GM19438 (cell line): ENCODE measurements around the gene MSGN1.
"Not testable (repeated sequence)": the region's sequence is repeated elsewhere in the genome, so short reads cannot be mapped to it uniquely, and the experiment has no call there.

Source experiments
- ATAC-seq: cut with Tn5 transposase; IDR thresholded peaks from one replicate; pipeline ENCODE4 v1.9.1; 2021; ENCODE audit warnings: low read depth; ENCODE audit not compliant: unreplicated experiment

MSGN1 gene

DNA sequence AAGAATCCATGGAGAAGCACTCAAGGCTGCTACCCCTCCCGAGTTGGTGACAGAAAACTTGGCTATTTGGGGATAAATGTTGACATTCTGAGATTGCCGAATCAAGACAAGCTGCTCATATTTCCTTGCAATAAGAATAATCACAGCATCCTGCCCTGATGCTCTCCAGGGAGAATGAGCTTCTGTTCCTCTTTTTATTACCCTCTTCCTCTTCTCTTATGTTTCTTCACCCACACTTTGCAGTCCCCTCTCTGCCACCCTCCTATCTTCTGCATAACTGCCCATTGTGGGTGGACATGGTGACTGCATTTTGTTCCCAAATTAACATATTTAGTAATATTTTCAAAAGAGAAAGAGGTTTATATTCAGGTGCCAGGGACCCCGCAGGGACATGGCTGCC lies 11.9 kb upstream of the MSGN1 start:
- peak; percentile 59 for ATAC-seq

DNA sequence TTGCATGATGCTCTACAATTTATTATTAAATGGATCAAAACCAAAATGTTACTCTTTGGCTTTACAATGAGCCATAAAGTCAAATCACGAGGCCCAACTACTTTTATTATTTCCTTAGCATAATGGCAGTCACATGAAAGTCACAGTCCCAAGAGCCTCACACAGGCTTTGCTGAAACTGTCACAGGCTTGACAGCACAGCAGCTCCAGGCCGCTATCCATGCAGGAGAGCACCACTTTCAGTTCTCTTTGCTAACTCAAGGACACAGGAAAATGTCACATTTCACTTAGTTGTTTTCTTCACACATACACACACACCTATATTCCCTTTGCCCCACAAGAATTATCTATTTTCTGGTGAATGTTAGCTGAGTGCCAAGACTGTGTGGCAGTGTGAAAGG lies 11.1 kb upstream of the MSGN1 start:
- peak; percentile 43 for ATAC-seq

- ATAC-seq, result no peak
These were observed 10.4 kb upstream of the MSGN1 start for GRCh38 chr2:17805717-17806363.

DNA sequence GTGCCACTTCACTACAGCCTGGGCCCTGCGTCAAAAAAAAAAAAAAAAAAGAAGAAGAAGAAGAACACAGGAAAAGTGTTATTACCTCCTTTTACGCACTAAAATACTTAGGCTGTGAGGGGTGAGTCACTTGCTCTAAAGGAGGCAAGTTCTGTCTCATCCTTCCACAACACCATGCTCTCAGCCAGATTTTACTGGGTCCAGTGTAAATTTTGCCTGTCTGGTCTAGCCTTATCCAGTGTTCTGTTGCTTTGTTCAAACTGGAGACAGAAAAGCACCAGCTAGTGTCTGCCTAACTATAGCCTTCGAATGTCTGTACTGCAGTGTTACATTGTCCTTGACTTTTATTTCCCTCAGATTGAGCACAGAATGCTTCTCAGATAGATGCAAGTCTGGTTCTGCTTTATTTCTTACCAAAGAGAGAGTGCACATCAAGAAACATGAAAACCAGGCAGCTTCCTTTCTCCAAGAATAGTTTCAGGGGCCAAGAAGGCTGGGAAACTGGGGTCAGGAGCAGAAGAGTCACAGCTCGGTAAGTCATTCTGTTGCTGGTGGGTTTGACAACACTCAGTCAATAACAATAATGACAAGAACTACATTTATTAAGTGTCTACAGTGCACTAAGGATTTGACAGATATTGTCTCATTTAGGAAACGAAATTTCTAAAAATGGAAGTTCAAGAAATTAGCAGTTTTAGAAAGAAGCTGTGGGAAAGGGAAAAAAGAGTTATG lies 3.1 kb upstream of the MSGN1 start:
- ATAC-seq, result peak; percentile 38

GRCh38 chr2:17813742-17814473 lies 2.4 kb upstream of the MSGN1 start:
- peak; percentile 87 for ATAC-seq

- ATAC-seq, result no peak
These were observed 1.7 kb upstream of the MSGN1 start for GRCh38 chr2:17814601-17815000.

GRCh38 chr2:17815468-17816184 lies 634 bp upstream of the MSGN1 start:
- ATAC-seq, result peak; percentile 36

DNA sequence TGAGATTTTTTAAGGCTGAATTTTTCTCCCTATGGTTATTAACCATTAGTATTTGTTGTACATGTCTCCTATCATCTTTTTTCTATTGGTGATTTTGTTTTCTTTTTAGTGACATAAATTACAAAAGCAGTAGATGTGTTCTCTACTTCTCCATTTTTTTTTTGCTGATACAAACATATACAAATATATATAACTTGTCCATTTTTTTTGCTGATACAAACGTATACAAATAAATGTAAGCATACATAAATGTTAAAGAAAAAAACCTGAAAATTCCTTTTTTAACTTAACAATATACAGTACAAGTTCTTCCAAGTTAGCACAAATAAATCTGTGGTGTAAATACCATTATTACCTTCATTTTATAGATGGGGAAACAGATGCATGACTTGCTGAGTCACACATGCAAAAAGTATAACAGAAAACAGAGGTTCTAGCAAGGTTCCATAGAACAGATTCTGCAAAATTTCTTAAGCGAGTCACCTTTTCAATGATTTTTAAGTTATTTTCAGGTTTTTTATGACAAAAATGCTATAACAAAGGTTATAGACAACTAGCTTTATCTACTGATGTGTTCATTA lies 2.1 kb downstream of the MSGN1 start:
- no peak for ATAC-seq

- no peak for ATAC-seq
These were observed 4.8 kb downstream of the MSGN1 start for GRCh38 chr2:17821080-17821479.

DNA sequence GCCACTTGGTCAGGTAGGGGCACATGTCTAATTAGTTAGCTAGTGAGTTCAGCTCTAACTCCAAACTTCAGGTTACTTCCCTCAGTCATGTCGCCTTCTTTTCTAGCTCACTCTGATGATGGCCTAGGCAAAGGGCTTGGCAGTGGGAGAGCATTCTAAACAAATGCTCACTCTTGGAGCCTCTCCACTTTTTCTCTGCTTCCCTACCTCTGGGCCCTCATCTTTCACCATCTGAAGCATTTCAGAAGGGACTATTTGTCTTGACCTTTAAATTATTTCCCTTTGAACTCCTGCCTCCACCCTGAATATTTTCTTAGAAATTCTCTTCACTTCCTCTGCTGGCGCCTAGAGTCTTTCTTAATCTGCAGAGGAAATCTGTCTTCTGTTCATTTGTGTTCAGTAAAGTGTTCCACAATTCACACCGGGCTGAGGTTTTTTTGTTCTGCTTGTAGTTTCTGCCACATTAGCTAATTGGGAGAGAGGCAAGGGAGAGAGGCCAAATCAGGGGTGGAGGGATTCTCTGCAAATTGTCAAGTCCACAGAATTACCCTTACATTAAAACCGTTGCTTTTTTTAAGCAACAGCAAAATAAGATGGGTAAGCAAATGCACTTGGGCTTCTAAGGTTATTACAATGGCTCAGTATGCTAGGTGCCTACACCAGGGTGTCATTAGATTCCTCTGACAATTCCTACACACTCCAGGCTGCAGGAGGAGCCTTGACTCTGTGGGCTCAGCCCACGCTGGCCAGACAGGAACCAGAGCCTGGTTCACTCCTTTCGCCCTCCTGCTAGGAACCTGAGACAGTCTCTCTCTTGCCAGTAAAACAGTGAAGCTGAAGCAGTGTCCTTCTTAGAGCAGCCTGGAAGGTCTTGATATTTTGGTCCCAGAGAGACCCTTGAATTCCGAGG lies 5.5 kb downstream of the MSGN1 start:
- ATAC-seq, result peak; percentile 57

DNA sequence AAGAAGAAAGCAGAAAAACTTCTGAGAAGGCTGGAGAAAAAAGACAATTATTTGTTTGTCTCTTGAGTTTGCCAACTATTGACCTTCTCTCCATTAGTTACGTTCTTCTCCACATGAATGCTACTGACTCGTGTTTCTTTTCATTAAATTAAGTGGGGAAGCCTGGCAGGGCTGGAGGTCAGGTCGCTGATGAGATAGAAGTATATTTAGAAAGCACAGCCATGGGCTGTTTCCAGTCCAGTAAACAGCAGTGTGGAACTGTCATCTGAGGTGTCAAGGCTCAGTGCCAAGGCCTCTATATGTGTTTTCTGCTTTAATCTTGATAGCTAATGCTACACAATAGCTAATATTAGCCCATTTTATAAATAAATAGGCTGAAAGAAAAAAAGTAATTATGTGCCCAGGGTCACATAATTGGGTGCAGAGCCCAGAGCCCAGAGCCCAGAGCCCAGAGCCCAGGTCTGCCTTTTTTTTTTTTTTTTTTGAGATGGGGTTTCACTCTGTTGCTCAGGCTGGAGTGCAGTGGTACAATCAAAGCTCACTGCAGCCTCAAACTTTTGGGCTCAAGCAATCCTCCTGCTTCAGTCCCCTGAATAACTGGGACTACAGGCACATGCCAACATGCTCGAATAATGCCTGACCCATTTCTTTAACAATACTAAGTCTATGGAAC lies 6.3 kb downstream of the MSGN1 start:
- peak; percentile 51 for ATAC-seq

- ATAC-seq, result not testable (repeated sequence)
These were observed 7.4 kb downstream of the MSGN1 start for GRCh38 chr2:17823646-17824045.

- no peak for ATAC-seq
These were observed 11.1 kb downstream of the MSGN1 start for GRCh38 chr2:17827316-17827715.

DNA sequence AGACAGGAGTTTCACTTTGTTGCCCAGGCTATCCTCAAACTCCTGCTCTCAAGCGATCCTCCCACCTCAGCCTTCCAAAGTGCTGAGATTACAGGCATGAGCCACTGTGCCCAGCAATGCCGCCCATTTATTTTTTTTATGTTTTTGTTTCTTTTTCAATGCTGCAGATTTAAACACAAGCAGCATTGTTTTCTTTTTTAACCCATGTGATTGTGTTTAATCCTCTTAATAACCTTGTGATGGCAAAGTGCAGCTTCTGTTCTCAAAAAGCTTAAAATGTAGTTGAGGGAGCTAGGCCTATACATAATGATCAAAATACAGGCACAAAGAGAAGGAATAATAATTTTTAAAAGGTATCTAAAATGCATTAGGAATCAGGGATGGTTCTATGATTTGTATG lies 11.5 kb downstream of the MSGN1 start:
- no peak for ATAC-seq

DNA sequence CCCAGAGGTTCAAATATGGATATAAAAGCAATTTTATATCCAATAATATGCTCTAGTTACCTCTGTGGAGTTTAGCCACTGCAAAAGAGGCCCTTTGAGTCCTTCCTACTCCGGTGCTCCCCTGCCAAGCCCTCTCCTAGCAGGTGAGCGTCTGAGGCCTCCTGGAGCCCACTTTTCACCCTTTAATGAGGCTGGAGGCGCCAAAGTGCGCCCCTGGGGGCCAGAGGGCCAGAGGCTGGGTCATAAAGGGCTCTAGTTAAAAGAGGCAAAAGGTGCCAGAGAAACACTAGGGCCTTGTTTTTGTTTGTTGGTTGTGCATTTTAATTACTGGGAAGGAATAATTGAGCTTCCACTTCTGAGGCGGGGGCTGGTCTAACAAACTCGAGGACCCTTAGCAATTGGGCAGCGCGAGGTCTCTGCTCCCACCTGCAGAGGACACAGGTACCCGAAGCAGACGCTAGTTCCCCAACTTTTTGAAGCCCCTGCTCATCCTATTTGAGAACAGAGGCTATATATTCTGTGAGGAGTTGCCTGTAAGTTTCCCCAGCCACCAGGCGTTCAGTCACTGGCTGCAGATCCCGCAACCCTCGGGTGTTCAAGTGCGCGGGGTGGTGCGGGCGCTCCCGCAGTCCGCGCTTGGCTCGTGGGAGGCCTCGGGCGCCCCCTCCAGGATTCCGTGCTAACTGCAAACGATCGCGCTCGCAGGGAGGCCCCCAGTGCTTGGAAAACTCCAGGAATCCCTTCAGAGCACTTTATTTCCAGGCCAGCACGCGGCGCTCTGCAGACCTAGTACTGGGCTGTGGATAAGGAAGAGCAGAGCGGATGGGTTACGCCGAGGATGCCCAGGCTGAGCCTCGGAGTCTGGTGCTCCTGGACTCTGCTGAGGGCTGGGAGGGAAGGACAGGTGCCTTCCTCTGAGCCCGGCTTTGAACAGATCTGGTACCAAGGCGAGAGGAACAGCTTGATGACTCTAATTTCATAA lies 14.1 kb downstream of the MSGN1 start:
- ATAC-seq, result peak; percentile 92

DNA sequence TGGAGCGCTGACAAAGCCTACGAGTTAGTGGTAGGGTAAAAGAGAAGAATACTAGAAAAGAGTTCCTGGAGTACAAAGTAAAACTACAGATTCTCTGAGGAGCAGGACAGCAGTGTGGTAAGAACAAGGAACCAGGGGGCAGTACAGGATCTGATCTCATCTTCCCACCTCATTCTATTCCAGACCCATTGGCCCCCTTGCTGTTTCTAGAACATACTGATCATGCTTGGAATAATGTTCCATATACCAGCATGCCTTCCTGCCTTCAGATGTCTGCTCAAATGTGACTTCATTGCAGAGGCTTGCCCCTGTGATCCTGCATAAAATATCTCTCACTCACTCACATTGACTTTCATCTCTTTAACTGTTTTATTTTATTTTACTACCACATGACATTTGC lies 19.3 kb downstream of the MSGN1 start:
- no peak for ATAC-seq

- ATAC-seq, result no peak
These were observed 23.7 kb downstream of the MSGN1 start for GRCh38 chr2:17839959-17840358.

DNA sequence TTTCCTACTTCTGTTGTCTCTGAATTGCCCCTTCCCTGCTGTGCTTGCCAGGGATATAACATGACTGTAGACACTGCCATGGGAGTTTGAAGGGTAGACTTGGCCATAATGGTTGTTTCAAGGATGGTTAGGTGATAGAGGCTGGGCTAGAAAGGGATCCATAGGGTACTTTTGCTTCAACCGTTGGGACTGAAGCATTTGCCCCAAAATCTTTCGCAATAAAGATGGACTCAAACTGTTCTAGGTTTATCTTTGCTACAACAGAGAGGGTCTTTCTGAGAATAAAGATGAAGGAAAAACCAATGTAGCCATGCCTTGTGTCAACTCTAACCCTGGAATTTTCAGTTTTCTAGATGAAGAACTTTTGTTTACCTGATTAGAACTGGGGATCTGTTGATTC lies 27.2 kb downstream of the MSGN1 start:
- ATAC-seq, result no peak
